ENCODE results near the gene FAT1.

DNA sequence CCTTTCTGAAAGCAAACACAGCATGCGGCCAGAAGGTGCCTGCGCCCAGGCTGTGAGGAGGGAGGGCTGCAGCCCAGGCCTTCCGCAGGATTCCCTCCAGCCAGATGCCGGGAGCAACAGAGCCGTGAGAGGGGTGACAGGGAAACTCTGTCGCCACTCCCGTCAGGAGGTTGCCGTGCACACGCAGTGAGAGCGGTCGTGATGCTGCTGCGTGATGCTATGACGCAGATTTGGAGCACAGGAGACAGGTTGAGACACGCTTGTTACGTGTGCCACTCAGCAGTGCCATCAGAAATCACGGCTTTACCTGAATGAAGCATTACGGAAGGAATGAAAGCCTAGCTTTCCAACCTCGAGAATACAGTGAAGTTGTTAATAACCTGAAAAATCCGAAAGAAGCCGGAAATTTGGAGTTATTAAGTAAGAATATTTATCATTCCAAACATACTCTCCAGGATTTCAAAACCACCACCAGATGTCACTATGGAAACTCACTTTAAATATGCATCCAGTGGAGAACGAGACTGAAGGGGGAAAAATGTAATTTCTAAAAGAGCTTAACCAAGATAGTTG, 54.4 kb downstream of the FAT1 start:
- TF ChIP-seq CTCF (IDR thresholded peaks at IDR 0.05) (peak; percentile 40 to 54 (median 44)), POLR2A (IDR thresholded peaks at IDR 0.05) (no peak)

Data from testis (tissue), 2 donors.